ENCODE measurements around the gene NUP153.

- TF ChIP-seq CTCF (IDR thresholded peaks at IDR 0.05) = no peak
- TF ChIP-seq POLR2A (IDR thresholded peaks at IDR 0.05) = no peak
Observed at GRCh38 chr6:17729223-17730077, 22.7 kb upstream of the NUP153 start.

All from tibial nerve (tissue), 3 donors.